HG02884 (cell line): ENCODE data around the gene GNAZ.
"Not testable (repeated sequence)": the region's sequence is repeated elsewhere in the genome, so short reads cannot be mapped to it uniquely, and the experiment has no call there.

Experiments used
- ATAC-seq: cut with Tn5 transposase; IDR thresholded peaks from one replicate; pipeline ENCODE4 v1.9.1; 2021; ENCODE audit warnings: mild to moderate bottlenecking, moderate library complexity; ENCODE audit not compliant: unreplicated experiment

Gene GNAZ

DNA sequence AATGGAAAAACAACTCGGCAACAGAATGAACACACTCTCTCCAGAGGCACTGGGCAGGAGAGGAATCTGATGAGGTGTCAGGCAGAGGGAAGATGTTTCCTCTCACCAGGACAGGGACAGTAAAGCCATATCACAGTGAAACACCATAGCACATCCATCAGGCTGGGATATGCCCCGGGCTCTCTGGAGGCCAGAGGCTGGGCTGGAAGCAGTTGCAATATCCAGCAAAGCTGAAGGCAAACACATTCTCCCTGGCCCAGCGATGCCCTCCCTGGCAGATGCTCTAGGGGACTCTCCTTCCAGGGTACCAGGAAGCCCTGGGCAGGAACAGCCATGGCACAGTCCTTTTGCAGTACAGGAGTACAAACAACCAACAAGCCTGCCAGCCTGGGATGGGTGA lies 60.4 kb downstream of the GNAZ start:
- ATAC-seq: no peak

DNA sequence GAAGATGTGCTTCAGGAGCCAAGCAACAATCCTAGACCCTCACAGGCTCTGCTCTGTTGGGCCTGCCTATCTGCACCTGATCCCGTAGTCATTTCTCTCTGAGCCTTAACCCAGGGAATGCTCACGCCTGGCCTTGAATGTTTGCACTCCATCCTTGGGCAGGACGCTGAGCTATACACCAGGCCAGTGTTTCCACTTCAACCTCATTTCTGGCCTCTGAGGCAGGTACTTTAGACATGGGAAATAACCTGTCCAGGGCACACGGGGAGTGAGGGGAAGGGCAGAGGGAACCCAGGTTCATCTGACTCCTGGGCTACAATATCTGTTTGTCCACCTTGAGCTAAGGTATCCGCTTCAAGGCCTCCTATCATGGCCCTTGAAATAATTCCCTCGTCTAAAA lies 61.6 kb downstream of the GNAZ start:
- no peak for ATAC-seq

DNA sequence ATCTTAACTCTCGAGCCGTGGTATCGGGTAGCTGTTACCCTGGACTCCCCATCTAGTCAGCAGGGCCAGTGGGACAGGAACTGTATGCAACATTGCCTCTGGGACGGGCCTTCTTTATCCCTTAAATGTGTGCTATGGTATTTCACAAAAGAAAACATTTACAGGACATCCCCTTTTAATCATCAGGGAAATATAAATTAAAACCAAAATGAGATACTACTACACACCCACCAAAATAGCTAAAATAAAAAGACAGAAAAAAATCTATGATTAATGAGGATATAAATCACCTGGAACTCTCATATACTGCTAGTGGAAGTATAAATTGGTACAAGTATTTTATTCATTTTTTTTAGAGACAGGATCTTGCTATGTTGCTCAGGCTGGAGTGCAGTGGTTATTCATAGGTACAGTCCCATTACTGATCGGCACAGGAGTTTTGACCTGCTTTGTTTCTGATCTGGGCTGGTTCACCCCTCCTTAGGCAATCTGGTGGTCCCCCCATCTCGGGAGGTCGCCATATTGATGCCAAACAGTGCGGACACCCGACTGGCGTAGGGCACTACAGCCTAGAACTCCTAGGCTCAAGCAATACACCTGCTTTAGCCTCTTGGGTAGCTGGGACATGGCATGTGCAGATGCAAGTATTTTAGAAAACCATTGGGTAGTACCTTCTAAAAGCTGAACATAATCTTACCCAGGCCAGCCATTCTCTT lies 62.2 kb downstream of the GNAZ start:
- no peak for ATAC-seq

DNA sequence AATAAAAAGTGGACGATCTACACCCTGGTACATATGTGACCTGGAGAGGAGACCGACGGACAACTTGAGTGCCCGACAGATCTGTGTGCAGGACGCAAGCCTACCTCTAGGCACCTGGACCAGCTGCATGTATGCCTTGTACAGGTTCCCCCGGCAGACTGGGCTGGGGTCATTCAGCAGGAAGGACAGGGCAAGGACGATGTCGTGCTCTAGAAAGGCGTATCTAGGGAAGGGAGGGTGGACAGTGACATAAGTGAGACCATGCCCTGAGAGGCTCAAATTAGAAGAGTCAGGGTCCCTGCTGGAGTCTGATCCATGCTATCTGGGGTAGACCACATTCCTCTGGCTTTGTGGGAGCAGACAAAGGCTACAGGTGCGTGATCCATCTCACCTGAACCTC lies 63.6 kb downstream of the GNAZ start:
- no peak for ATAC-seq

DNA sequence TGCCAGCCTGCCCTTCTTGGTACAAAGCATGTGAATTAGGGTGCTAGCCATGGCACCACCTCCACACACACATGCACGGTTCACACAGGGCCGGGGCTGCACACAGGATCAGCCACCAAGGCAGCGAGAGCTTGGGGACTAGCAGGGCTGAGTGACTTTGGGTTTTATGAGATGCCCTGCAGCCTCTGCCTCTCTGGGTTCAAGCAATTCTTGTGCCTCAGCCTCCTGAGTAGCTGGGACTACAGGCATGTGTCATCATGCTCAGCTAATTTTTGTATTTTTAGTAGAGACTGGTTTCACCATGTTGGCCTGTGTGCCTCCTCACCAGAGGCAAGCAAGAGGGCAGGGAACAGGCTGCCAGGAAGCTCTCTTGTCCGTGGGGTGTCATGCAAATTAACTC lies 66.7 kb downstream of the GNAZ start:
- not testable (repeated sequence) for ATAC-seq

DNA sequence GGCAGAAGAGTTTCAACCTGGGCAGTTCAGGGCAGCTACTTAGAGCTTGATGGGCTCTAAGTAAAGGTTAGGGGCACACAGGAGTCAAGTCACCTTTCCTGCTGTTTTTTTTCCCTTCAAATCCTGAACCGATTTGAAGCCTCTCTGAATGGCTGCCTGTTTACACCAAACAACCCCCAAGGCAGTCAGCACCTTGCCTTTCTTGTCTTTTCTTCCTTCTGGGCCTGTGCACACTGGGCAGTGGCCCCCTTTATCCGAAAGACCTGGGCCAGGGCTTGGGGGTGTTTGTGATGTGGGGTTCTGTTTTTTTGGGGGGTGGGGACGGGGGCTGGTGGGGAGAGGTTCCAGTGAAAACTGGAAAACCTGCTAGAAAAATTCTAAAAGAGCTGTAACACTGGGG lies 67.1 kb downstream of the GNAZ start:
- no peak for ATAC-seq

DNA sequence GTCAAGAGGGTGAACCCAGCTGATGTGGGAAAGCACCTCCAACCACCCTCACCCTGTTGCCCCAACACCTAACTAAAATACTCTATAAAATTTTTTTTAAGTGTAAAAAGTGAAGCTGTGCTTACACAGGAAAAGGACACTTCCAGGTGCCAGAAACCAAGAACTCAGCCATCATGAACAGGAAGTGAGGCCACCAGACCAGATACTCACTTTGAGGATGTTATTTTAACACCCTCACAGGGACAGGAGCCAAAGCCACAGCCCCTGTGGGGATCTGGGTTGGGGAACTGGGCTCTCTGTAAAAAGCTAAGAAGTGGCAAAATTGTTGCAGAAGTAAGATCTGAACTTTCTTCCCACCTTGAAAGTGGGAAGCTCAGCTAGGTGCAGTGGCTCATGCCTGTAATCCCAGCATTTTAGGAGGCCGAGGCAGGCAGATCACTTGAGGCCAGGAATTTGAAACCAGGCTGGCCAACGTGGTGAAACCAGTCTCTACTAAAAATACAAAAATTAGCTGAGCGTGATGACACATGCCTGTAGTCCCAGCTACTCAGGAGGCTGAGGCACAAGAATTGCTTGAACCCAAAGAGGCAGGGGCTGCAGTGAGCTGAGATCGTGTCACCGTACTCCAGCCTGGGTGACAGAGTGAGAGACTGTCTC lies 67.7 kb downstream of the GNAZ start:
- no peak for ATAC-seq

DNA sequence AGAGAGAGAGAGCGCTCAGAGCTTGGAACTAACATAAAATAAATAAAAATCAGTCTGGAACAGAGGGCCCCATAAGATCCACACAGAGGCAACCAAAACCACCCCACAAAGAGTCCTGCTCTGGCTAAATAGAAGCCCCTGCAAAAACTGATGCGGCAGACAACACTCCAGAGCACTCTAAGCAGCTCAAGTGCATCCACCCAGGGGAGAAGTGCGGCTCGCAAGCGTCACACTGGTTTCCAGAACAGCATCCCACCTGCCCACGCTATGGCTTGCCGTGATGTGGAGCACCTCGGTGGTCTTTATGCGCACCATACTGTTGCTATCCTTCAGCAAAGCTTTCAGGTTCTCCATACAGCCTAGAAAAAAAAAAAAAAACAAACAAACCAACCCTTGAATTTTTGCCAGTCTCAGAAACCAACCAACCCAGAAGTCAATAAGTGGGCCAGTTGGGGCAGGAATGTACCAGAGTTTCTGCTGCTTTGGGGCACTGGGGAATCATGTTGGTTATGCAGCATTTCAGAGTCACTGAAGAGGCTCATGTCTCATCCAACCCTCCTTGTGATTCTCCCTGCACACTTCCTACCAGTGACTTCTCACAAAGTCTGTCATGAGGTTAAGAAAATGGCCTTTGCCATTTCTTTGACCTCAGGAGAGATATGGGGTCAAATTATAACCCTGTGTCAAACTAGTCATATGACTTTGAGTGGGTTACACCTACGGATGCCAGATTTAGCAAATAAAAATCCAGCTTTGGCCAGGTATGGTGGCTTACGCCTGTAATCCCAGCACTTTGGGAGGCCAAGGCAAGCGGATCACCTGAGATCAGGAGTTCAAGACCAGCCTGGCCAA lies 68.5 kb downstream of the GNAZ start:
- no peak for ATAC-seq

DNA sequence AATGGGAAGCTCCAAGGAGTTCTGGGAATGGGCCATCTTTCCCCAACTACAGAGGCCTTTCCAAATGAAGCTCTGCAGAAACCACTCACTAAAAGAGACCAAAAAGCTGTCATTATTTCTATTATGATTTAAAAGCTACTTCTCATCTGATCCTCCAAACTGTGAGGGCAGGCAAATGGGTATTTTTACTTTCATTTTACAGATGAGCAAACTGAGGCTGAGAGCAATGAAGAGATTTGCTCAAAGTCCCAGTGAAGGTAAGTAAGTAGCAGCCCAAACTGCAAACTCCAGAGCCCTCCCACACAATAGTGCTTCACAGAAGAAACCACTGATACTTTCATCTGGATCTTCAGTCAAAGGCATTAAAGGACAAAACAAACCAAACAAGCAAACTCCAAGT lies 70.1 kb downstream of the GNAZ start:
- no peak for ATAC-seq

DNA sequence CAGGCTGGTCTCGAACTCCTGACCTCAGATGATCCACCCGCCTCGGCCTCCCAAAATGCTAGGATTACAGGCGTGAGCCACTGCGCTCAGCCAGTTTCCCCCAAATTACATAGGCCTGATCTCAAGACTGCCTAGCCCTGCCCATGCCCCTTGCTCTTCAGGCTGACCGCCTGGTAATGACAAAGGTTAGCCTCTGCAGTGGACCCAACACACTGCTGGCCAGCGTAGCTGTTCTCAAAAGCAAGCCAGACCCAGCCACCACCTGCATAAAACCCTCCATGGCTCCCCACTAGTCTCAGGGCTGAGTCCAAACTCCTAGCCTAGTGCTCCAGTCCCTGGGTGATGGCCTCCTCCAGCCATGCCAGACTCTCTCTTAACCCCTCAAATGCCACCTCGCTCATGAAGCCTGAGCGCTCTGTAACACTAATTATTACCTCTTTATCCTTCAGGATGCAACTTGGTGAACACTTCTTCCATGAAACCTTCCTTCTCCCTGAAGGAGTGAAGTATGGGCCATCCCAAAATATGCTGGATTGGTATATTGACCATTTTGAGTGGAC lies 72.3 kb downstream of the GNAZ start:
- ATAC-seq: no peak

DNA sequence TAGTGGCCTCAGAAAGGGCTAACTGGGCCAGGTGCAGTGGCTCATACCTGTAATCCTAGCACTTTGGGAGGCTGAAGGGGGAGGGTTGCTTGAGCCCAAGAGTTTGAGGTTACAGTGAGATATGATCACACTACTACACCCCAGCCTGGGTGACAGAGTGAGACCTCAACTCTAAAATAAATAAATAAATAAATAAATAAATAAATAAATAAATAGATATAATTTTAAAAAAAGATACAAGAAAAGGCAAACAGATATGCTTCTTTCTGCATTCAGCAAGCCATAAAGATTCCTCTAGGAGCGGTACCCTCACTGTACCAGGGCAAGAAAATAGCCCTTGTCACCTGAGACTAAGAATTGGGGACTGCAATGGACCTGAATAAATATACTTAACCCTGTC lies 72.8 kb downstream of the GNAZ start:
- no peak for ATAC-seq

DNA sequence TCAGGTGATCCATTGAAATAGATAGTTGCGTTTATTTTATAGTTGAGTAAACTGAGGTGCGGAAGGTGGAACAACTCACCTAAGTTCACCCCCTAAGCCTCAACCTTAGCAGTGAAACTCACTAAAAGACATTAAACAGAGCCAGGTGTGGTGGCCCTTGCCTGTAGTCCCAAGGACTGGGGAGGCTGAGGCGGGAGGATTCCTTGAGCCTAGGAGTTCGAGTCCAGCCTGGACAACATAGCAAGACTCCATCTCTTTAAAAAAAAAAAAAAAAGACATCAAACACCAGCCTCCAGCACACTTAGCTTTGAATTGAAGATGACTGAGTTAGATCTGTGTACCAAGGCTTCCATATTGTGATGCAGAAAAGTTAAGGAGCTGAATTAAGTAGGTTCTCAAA lies 74.1 kb downstream of the GNAZ start:
- ATAC-seq: no peak

DNA sequence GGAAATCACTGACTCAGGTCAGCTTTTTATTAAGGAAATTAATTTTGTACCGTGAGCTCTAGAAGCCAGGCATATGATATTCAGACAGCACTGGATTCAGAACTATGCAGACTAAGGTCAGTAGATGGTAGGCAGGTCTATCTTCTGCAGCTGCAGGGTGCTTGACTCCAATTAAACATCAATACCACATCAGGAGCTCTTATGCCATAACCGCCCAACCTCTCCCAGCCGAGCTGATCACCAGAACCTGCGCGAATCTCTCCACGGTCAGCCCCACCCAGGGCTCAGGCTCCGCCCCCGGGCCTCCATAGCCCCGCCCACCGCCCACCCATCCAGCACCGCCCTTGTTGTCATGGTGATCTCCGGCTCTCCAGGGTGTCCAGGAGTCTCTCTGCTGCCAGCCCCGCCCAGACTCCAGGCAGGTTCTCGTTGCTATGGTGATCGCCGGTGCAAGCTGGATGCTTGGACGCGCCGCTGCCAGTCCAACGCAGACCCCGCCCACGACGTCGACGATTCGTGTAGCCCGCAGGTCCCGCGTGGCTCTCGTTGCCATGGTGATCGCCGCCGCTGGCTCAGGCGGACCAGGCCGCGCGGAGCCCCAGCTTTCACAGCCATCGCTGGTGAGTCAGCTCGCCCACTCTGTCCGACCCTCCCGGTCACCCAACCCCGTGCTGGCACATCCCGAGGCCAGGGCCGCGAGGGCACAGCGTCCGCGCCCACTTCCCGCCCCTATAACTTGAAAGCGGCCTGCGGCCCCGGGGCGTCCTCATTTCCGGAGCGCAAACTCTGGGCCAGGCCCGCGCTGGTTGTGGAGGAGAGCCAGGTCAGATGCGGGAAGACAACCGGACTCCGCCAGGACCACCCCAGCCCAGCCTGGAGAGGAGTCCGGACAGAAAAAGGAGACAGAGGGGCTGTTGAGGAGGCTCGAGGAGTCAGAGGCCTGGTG lies 74.9 kb downstream of the GNAZ start, which contains the start of gene RAB36:
RAB36 (plus strand) TSS at position 546 of the 946 bp plus-strand sequence. CDS start 1,140 bp downstream, outside the sequence.
- ATAC-seq: no peak

DNA sequence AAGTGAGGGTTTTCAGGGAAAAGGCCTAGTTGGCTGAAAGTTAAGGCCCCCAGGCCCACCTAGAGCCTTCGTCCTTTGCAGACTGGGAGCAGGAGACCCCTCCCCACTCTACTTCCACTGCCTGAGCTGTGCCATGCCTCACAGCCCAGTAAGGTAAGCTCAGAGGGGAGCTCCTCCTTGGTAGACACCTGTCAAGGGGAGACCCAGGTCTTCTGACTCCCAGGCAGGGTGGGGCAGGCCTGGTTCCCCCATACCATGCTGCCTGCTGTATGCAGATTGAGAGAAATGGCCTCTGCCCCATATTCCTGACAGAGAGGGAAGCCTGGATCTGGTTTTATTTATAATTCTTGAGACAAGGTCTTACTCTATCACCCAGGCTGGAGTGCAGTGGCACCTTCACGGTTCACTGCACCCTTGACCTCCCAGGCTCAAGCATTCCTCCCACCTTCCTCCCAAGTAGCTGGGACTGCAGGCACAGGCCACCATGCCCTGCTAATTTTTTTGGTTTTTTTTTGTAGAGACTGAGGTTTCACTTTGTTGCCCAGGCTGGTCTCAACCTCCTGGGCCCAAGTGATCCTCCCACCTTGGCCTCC lies 75.7 kb downstream of the GNAZ start:
- ATAC-seq: no peak

DNA sequence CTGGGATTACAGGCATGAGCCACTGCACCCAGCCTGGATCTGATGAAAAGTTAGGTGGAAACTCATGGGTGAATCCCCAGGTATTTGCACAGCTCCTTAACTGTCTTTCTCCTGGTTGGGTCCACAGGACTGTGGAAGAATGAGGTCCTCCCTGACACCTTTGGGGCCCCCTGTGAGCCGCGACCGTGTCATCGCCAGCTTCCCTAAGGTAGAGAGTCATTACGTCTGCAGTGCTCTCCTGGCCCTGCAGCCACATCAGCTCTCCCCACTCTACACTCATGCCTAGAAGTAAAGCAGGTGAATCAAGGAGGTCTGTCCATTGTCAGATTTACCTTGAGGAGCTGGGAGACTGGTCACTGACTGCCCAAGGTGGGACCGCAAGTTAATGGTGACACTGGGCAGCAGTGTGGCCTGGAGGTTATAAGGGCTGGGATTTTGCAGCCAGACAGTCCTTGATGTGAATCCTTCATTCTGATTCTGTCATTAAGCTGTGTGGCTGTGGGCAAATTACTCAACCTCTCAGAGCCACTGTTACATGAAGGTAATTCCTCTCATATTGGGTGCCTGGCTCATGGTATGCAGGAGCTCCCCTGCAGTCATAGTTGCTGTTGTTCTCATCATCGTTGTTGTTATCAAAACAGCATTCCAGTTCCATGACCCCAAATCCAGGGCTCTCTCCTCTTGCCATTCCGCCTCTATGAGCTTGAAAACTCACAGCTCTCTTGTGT lies 76.3 kb downstream of the GNAZ start:
- ATAC-seq: no peak

DNA sequence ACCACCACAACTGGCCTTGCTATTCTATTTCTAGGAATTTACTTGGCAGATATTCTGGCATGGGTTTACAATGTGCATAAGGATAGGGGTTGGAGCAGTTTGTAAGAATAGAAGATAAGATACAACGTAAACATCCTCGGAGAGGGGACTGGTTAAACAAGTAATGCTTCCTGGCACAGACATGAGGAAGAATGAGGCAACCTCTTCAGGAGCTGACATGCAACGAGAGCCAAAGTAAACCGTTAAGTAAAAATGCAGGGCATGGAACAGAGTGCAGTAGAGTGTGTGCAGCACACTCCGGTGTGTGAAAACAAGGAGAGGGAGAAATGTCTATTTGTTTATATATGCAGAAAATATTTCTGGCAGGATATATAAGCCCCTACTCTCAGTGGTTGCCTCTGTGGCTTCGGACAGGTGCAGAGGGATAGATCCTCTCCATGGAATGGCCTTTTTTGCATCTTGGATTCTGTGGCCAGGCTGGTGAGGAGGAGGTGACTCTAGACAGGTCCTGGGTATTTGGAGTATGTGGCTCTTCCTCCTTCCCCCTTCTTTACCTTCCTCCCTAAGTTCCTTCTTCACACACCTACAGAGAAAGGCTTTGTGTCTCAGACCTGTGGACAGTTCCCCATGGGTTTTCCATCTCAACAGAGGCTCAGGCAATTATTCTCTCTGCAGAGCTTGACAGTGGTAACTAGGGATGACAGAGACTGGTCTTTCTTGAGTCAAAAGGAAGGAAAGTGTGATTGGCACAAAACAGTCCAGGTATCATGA lies 77.5 kb downstream of the GNAZ start:
- ATAC-seq: no peak

DNA sequence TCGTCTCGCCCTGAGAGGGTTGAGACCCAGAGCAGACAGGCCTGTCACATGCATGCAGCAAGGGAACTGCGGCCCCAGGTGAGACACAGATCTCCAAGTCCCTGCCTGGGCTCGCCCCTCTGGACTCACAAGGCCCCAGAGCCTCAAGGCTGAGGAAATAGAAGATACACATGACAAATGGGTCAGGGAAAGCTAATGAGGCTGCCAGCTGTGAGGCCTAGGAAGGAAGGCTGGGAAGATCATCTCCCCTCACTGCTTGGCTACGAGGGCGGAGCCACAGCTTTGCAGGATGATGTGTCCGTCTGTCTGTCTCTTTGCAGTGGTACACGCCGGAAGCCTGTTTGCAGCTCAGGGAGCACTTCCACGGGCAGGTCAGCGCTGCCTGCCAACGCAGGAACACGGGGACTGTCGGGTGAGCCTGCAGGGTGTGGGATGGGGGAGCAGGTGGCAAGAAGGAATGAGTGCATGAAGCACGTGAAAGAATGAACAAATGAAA lies 79.5 kb downstream of the GNAZ start:
- ATAC-seq: no peak

DNA sequence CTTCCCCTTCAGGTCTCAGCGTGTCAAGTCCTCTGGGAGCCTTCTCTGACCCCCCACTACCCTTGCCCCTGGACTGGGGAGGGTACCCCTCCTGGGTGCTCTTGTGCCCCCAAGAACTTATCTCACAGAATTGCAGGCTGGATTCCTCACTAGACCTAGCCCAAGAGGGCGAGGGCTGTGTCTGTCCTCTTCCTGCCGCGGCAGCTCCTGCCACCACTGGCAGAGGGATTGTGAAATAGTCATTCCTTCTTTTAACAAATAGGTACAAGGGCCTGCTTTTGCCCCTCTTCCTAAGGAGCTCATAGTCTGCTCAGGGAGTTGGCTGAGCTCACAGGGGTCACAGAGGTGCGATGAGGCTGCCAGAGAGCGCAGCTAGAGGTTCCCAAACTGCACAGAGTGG lies 80.4 kb downstream of the GNAZ start:
- no peak for ATAC-seq
